Neural cell (in vitro differentiated cells): ENCODE data around the gene VSIG8.

Experiments
- POLR2AphosphoS5 ChIP-seq: IDR thresholded peaks from 2 replicates; pipeline ENCODE4 v1.6.1; 2012
- TF ChIP-seq, protein P1 (sequence below): fragments of 450-650 bp; IDR thresholded peaks from 2 replicates; pipeline ENCODE4 v1.5.1; 2014; ENCODE audit warnings: antibody characterized with exemption, mild to moderate bottlenecking, moderate library complexity; ENCODE audit not compliant: poor library complexity, severe bottlenecking

DNA sequence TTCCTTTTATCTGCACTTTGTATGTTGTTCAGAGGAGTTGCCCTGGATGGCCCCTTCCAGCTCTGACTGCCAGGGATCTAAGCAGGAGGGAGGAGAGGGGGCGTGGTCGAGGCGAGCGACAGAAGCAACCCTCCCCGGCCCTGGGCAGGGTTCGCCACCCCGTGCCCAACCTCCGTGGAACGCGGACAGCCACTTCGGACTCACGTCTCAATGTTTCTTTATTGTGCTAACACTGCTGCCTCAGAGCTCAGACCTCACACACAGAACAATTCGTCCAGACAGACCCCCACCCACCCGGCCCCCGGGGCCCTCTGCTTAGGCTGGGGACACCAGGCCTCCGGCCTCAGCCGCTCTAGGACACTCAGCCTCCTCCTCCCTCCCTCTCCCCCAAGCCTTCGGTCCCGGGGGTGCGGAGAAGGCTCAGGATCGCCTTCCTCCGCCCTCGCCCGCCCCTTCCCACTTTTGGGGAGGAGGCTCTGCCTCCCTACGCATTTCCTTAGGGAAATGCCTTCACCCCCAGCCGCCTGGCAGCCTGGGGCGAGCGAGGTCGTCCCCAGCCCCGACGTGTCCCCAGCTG is 8.3 kb downstream of the VSIG8 start:
- TF ChIP-seq, protein P1, sequence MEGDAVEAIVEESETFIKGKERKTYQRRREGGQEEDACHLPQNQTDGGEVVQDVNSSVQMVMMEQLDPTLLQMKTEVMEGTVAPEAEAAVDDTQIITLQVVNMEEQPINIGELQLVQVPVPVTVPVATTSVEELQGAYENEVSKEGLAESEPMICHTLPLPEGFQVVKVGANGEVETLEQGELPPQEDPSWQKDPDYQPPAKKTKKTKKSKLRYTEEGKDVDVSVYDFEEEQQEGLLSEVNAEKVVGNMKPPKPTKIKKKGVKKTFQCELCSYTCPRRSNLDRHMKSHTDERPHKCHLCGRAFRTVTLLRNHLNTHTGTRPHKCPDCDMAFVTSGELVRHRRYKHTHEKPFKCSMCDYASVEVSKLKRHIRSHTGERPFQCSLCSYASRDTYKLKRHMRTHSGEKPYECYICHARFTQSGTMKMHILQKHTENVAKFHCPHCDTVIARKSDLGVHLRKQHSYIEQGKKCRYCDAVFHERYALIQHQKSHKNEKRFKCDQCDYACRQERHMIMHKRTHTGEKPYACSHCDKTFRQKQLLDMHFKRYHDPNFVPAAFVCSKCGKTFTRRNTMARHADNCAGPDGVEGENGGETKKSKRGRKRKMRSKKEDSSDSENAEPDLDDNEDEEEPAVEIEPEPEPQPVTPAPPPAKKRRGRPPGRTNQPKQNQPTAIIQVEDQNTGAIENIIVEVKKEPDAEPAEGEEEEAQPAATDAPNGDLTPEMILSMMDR, result no peak
- TF ChIP-seq POLR2AphosphoS5, result no peak
